SK-N-SH (cell line): ENCODE measurements around the gene SSTR1. TPM values are rescaled to one million over a fixed set of nuclear protein-coding genes. Genes with fewer than 3 reads are reported as not detected.
"Not testable (repeated sequence)": the region's sequence is repeated elsewhere in the genome, so short reads cannot be mapped to it uniquely, and the experiment has no call there.

ENCODE experiments used
- CTCF ChIA-PET: fragments of 300-600, 350-600 bp; formaldehyde crosslinking; extraction: SDS; loops from one replicate; lab custom pipeline; 2021; lab: Yijun Ruan, JAX
- POLR2A ChIA-PET: fragments of 350-600 bp; sonication (Branson Sonifier 250); formaldehyde crosslinking; extraction: SDS; loops from one replicate; lab custom pipeline; 2020; ENCODE audit warnings: antibody characterized with exemption, inconsistent platforms; lab: Yijun Ruan, JAX
- DNase-seq: peaks from one replicate; pipeline ENCODE4 v3.0.0; 2012
- H2AFZ ChIP-seq: fragments of 200-600 bp; sonication (generic); 2 replicates; pipeline ENCODE4 v1.8.1; 2016; ENCODE audit warnings: antibody characterized with exemption, mild to moderate bottlenecking, low read depth
- H3F3A ChIP-seq: fragments of 200-600 bp; sonication (generic); replicated peaks from 2 replicates; pipeline ENCODE3; 2016; ENCODE audit warnings: antibody characterized with exemption, mild to moderate bottlenecking; ENCODE audit not compliant: insufficient read depth
- H3K27ac ChIP-seq, 2 experiments: fragments of 200-500 bp in 1 of 2; fragments of 200-600 bp in 1 of 2; sonication (Bioruptor generic) in 1 of 2; sonication (generic), shearing (Covaris generic) in 1 of 2; 2 replicates each; pipeline versions ENCODE4 v1.5.1 to v1.6.1; 2014 to 2016; ENCODE audit warnings: low read depth in 2 of 2, inconsistent platforms in 1 of 2, low read length in 1 of 2, mild to moderate bottlenecking in 1 of 2, mixed read lengths in 1 of 2
- H3K27me3 ChIP-seq: fragments of 200-600 bp; sonication (generic), shearing (Covaris generic); 2 replicates; pipeline ENCODE4 v1.6.1; 2016; ENCODE audit warnings: mixed run types; ENCODE audit not compliant: insufficient read depth
- H3K36me3 ChIP-seq, 2 experiments: fragments of 200-500 bp in 1 of 2; fragments of 200-600 bp in 1 of 2; sonication (Bioruptor generic) in 1 of 2; sonication (generic) in 1 of 2; replicated peaks in 1 of 2; 2 replicates each; pipeline versions ENCODE3 to v1.5.1; 2014 to 2016; ENCODE audit warnings: low read length in 1 of 2, mild to moderate bottlenecking in 1 of 2; ENCODE audit not compliant: insufficient read depth in 2 of 2, control insufficient read depth in 1 of 2
- H3K4me1 ChIP-seq, 2 experiments: fragments of 200-500 bp in 1 of 2; fragments of 200-600 bp in 1 of 2; sonication (Bioruptor generic) in 1 of 2; sonication (generic), shearing (Covaris generic) in 1 of 2; 2 replicates each; pipeline versions ENCODE4 v1.5.1 to v1.6.1; 2014 to 2016; ENCODE audit warnings: low read depth in 1 of 2, low read length in 1 of 2, mixed run types in 1 of 2; ENCODE audit not compliant: insufficient read depth in 2 of 2, control insufficient read depth in 1 of 2
- H3K4me2 ChIP-seq: fragments of 200-600 bp; sonication (generic), shearing (Covaris generic); 2 replicates; pipeline ENCODE4 v1.6.1; 2017; ENCODE audit warnings: mixed run types
- H3K4me3 ChIP-seq, 2 experiments: fragments of 200-500 bp in 1 of 2; fragments of 200-600 bp in 1 of 2; sonication (Bioruptor generic) in 1 of 2; sonication (generic), shearing (Covaris generic) in 1 of 2; 2 replicates each; pipeline versions ENCODE4 v1.5.1 to v1.8.1; 2014 to 2016; ENCODE audit warnings: low read depth in 2 of 2, inconsistent platforms in 1 of 2, low read length in 1 of 2, mild to moderate bottlenecking in 1 of 2, mixed read lengths in 1 of 2, moderate library complexity in 1 of 2
- H3K79me2 ChIP-seq: fragments of 200-600 bp; sonication (generic); 2 replicates; pipeline ENCODE4 v1.8.1; 2017; ENCODE audit warnings: mild to moderate bottlenecking; ENCODE audit not compliant: insufficient read depth
- H3K9ac ChIP-seq: fragments of 200-600 bp; sonication (generic); 2 replicates; pipeline ENCODE4 v1.6.1; 2017; ENCODE audit warnings: mixed run types
- H3K9me2 ChIP-seq: fragments of 200-600 bp; sonication (generic); 2 replicates; pipeline ENCODE4 v1.6.1; 2017; ENCODE audit warnings: mixed run types
- H3K9me3 ChIP-seq: fragments of 200-600 bp; sonication (generic); 2 replicates; pipeline ENCODE4 v1.6.1; 2017; ENCODE audit warnings: mixed run types, mild to moderate bottlenecking, moderate library complexity
- H4K20me1 ChIP-seq: fragments of 200-600 bp; sonication (generic); 2 replicates; pipeline ENCODE4 v1.6.1; 2017; ENCODE audit warnings: mild to moderate bottlenecking, mixed run types; ENCODE audit not compliant: insufficient read depth
- CHD2 ChIP-seq: fragments of 150-350 bp; IDR thresholded peaks from 2 replicates; pipeline ENCODE4 v1.6.1; 2018; ENCODE audit warnings: low read length; ENCODE audit not compliant: partially characterized antibody
- FOSL2 ChIP-seq: IDR thresholded peaks from 2 replicates; pipeline ENCODE4 v1.4.0; 2012; ENCODE audit warnings: low read depth, mild to moderate bottlenecking, moderate library complexity, borderline replicate concordance
- USF1 ChIP-seq: IDR thresholded peaks from 2 replicates; pipeline ENCODE4 v1.4.0; 2012; ENCODE audit warnings: low read depth, borderline replicate concordance
- WGBS: methylation state at CpG from one replicate; pipeline ENCODE4 v1.1.6; 2017; ENCODE audit warnings: low lambda C conversion rate; 5-methylcytosine and 5-hydroxymethylcytosine counted together
- polyA plus RNA-seq, 3 experiments: library from polyadenylated mRNA; depleted of rRNA; stranded (reverse); fragments of >200 nt; gene quantifications; 2 replicates each; pipeline ENCODE4 v1.2.3, GENCODE V29; 2012
- TF ChIP-seq, protein P1 (sequence below): IDR thresholded peaks from 2 replicates; pipeline ENCODE4 v1.4.0; 2012; ENCODE audit warnings: low read depth, borderline replicate concordance
- TF ChIP-seq, protein P2 (sequence below): fragments of 150-350 bp; IDR thresholded peaks from 2 replicates; pipeline ENCODE4 v1.6.1; 2016; ENCODE audit warnings: mild to moderate bottlenecking, low read depth, low read length

Gene SSTR1
- polyA plus RNA-seq, 1 of the 3 experiments (the other 2 are of a cell fraction): 0.08 TPM

- no peaks in the 10 kb centered on the region for H3K79me2 ChIP-seq
- DNase-seq: no peak
- TF ChIP-seq, protein P1, sequence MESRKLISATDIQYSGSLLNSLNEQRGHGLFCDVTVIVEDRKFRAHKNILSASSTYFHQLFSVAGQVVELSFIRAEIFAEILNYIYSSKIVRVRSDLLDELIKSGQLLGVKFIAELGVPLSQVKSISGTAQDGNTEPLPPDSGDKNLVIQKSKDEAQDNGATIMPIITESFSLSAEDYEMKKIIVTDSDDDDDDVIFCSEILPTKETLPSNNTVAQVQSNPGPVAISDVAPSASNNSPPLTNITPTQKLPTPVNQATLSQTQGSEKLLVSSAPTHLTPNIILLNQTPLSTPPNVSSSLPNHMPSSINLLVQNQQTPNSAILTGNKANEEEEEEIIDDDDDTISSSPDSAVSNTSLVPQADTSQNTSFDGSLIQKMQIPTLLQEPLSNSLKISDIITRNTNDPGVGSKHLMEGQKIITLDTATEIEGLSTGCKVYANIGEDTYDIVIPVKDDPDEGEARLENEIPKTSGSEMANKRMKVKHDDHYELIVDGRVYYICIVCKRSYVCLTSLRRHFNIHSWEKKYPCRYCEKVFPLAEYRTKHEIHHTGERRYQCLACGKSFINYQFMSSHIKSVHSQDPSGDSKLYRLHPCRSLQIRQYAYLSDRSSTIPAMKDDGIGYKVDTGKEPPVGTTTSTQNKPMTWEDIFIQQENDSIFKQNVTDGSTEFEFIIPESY: no peak
- TF ChIP-seq, protein P2, sequence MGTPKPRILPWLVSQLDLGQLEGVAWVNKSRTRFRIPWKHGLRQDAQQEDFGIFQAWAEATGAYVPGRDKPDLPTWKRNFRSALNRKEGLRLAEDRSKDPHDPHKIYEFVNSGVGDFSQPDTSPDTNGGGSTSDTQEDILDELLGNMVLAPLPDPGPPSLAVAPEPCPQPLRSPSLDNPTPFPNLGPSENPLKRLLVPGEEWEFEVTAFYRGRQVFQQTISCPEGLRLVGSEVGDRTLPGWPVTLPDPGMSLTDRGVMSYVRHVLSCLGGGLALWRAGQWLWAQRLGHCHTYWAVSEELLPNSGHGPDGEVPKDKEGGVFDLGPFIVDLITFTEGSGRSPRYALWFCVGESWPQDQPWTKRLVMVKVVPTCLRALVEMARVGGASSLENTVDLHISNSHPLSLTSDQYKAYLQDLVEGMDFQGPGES: no peak
- TF ChIP-seq USF1 (no peak), FOSL2 (no peak), CHD2 (no peak)
- WGBS: 0% methylated on average over 2 of the region's 4 CpGs
- ChIA-PET CTCF (no interaction called here), POLR2A (no interaction called here)
- H3K9me3 ChIP-seq: no peaks in the 10 kb centered on the region
- no peaks in the 10 kb centered on the region for H3K4me1 ChIP-seq
- H3K9ac ChIP-seq: no peak overlapping the region
- H3K27ac ChIP-seq: no peak overlapping the region
- no peaks in the 10 kb centered on the region for H4K20me1 ChIP-seq
- H3K4me3 ChIP-seq: no peak overlapping the region
- no peak overlapping the region for H3K4me2 ChIP-seq
- no peaks in the 10 kb centered on the region for H3K9me2 ChIP-seq
- H3K27me3 ChIP-seq: no peaks in the 10 kb centered on the region; the same call in 1 of the 2 replicates
- no peaks in the 10 kb centered on the region for H3K36me3 ChIP-seq
- H2AFZ ChIP-seq: no peak overlapping the region
- no peaks in the 10 kb centered on the region for H3F3A ChIP-seq
These were observed 17.6 kb upstream of the SSTR1 start for GRCh38 chr14:38189930-38190726.

DNA sequence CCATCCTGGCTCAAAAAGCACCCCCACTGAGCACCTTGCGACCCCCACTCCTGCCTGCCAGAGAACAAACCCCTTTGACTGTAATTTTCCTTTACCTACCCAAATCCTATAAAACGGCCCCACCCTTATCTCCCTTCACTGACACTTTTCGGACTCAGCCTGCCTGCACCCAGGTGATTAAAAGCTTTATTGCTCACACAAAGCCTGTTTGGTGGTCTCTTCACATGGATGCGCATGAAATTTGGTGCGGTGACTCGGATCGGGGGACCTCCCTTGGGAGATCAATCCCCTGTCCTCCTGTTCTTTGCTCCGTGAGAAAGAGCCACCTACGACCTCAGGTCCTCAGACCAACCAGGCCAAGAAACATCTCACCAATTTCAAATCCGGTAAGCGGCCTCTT, 16.9 kb upstream of the SSTR1 start:
- H3K27me3 ChIP-seq, CTCF ChIA-PET, H3K4me1 ChIP-seq, H3F3A ChIP-seq, POLR2A ChIA-PET, H3K9ac ChIP-seq, H3K9me2 ChIP-seq, DNase-seq, H3K9me3 ChIP-seq, H3K27ac ChIP-seq, H3K79me2 ChIP-seq, H3K4me2 ChIP-seq, H4K20me1 ChIP-seq, H3K36me3 ChIP-seq, H3K4me3 ChIP-seq, H2AFZ ChIP-seq: not testable (repeated sequence)
- 4% methylated on average over 7 of the region's 11 CpGs for WGBS

DNA sequence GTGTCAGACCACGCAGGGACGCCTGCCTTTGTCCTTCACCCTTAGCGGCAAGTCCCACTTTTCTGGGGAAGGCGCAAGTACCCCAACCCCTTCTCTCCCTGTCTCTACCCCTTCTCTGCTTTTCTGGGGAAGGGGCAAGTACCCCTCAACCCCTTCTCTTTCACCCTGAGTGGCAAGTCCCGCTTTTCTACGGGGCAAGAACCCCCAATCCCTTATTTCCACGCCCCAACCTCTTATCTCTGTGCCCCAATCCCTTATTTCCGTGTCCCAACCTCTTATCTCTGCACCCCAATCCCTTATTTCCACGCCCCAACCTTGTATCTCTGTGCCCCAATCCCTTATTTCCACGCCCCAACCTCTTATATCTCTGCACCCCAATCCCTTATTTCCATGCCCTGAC, 16.2 kb upstream of the SSTR1 start:
- H3K9ac ChIP-seq, H3K36me3 ChIP-seq, H3K79me2 ChIP-seq, DNase-seq, H3K4me2 ChIP-seq, CTCF ChIA-PET, H3K4me1 ChIP-seq, H3K9me3 ChIP-seq, H2AFZ ChIP-seq, H4K20me1 ChIP-seq, H3F3A ChIP-seq, H3K27ac ChIP-seq, H3K27me3 ChIP-seq, POLR2A ChIA-PET, H3K4me3 ChIP-seq, H3K9me2 ChIP-seq: not testable (repeated sequence)
- WGBS: under 1% methylated on average over 10 of the region's 10 CpGs
